GM23248 (cell line): ENCODE data around the gene UROC1.

Source experiments
- EZH2 ChIP-seq: fragments of 200-600 bp; sonication (generic); IDR thresholded peaks from 2 replicates; pipeline ENCODE4 v1.6.1; 2018; ENCODE audit warnings: antibody characterized with exemption, mild to moderate bottlenecking; ENCODE audit not compliant: insufficient read depth, poor library complexity, severe bottlenecking
- EZH2phosphoT487 ChIP-seq: fragments of 200-600 bp; sonication (generic); IDR thresholded peaks from 2 replicates; pipeline ENCODE4 v1.6.1; 2018; ENCODE audit warnings: antibody characterized with exemption, moderate library complexity, mild to moderate bottlenecking, low read depth; ENCODE audit not compliant: insufficient read depth

DNA sequence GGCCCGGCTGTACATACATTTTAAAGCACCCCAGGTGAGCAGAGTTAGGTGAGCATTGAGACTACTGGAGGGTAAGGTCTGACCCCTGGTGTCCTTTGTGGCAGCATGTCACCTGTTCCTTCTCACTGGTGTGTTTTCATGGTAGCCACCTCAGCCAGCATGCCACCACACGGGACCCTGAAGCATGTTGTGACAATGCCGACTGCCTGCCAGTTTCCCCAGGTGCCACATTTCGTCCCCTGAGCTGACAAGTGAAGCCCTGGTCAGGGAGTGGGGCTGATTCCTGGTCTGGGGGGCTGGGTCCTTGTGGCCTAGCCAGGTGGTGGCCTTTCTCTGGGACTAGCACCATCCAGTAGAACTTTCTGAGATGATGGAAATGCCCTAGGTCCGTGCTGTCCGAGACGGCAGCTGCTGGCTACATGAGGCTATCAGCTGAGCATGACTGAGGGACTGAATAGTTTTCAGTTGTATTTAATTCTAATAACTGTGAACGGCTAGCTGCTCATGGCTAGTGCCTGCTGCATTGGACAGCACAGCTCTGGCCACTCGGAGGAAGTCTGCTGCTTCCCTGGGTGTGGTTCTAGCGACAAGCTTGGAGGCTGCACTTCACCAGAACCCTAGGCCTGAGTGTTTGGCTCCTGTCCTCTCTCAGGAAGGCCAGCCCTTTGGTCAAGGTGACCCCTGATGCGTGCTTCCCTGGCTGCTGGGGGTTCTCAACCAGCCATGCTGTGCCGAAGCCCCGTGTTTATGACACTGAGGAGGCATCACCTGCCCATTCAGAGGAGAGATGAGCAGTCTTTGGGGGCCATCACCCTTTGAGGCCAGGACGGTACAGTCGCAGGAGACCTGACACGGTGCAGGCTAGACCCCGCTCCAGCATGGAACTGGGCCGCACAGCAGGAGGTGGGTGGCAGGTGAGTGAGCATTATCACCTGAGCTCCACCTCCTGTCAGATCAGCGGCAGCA lies 37.3 kb upstream of the UROC1 start:
- TF ChIP-seq EZH2phosphoT487 (no peak), EZH2 (no peak)
